ENCODE data around the gene HOMER1.

The HOMER1 gene

DNA sequence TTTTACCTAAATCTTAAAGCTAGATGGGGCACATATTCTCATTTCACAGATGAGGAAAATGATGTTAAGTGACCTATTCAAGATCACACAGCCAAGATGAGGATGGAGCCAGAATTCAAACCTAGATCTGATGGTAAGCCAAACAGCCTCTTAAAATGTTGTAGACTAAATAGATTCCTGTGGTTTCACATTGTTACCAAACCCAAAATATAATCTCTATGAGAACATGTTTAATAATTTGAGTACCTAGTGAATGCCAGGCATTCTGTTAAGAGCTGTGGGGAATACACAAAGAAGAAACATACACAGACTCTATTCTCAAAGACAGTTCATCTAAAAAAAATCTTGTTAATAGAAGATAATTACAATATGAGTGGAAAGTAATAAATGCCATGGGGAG lies 25.2 kb downstream of the HOMER1 start:
- DNase-seq (ENCODE audit: low spot score): no peak

DNA sequence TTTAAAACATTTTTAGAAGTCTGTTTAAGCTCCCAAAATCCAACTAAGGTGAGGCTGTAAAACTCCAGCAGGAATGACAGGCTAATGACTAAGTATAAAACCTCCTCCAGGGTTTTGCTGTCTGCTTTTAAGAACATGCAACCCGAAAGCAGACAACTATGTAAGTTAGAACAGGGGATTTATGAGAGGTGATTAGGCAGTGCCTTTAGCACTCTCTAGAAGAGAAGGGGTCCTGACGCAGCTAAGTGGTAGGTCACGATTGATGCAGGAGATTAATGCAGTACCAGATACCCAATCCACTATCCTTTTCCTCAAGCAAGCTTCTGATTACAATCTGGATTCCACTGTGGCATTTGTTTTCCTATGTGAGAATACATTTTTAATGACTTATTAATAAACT lies 25.9 kb downstream of the HOMER1 start:
- DNase-seq (ENCODE audit: low spot score): no peak

DNA sequence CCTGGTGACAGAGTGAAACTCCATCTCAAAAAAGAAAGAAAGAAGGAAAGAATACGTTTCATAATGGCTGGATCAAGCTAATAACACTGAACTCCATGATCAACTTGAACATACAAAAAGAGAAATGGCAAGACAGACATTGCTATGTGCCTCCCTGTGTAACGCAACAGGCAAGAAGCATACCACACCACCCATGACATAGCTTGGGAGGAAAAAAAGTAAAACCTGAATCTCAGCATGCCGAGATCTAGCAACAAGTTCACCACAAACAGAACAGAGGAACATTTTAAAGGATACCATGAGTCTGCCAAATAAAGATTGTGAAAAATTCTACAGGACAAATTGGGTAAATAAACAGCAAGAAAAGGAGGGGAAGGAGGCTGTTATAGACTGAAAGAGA lies 26.7 kb downstream of the HOMER1 start:
- no peak for DNase-seq (ENCODE audit: low spot score)

DNA sequence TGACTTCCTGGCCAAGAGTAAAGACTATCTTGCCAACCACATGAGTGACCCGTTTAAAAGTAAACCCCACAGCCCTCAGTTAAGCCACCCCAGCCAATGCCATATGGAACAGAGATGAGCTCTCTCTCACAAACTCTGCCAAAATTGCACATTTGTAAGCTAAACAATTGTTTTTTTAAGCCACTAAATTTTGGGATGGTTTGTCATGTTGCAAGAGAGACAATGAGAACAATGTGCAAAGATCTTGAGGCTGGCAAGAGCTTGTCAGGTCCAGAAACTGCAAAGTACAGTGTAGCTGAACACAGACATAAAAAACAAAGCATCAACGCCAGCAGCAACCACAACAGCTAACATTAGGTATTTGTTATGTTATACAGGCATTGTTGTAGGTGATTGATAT lies 27.8 kb downstream of the HOMER1 start:
- no peak for DNase-seq (ENCODE audit: low spot score)

DNA sequence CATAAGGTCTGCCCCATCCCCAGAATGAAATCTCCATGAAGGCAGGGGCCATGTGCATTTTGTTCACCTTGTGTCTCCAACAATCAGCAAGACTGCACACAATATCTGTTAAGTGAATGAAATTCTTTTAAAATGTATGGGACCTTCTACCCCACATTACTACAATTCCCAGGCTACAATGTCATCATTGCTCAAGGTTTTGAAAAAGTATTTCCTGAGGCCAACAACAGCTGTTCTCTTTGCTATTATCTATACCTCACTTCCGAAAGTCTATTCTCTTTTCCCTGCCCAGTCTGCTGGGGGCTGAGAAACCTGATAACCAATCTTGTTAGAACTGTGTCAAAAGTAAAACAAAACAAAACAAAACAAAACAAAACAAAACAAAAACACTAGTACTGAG lies 29.2 kb downstream of the HOMER1 start:
- no peak for DNase-seq (ENCODE audit: low spot score)

DNA sequence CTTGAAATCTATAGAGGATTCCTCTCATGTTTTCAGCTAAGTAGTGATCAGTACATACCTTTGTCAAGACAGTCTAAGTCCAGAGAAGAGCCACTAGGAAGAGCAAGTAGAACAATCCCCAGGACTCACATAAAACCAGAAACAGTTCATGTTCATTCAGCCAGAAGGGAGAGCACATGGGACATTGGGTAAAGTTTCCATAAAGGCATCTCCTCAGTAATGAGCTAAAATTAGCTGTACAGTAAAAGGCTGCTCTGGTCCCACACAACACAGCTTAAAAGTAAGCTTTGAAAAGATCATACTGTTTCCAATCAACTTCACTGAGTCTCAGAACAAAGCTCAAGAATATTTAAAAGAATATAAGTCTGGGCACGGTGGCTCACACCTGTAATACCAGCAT lies 32.4 kb downstream of the HOMER1 start:
- DNase-seq (ENCODE audit: low spot score): no peak

DNA sequence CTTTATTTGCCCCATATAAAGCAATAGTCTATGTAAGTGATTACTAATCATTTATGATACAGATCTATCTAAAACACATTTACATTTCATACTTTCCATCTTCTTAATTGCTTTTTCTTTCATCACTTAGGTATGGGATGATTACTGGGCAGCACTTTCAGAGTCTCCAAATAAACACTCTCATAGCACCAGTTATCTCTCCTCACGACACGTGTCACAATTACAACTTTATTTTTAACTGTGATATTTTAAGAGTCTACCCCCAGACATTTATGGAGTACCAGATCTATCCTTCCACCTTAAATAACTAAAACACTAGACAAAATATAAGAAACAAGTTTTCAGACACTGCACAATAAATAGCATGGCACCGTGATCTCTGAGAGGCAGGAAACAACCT lies 32.9 kb downstream of the HOMER1 start:
- DNase-seq (ENCODE audit: low spot score): no peak

DNA sequence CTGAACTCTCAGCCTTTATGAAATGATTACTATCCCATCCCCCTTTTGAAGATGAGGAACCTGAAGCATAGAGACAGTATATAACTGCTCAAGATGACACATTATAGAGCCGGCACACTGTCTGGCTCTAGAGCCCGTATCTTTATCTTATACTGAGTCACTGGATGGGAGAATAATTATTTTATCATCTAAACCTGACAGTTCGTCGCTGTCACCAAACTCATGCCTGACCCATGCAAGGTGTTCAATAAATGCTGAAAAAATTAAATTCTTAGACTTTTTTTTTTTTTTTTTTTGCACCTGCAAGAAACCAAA lies 38.8 kb downstream of the HOMER1 start:
- DNase-seq (ENCODE audit: low spot score): no peak

DNA sequence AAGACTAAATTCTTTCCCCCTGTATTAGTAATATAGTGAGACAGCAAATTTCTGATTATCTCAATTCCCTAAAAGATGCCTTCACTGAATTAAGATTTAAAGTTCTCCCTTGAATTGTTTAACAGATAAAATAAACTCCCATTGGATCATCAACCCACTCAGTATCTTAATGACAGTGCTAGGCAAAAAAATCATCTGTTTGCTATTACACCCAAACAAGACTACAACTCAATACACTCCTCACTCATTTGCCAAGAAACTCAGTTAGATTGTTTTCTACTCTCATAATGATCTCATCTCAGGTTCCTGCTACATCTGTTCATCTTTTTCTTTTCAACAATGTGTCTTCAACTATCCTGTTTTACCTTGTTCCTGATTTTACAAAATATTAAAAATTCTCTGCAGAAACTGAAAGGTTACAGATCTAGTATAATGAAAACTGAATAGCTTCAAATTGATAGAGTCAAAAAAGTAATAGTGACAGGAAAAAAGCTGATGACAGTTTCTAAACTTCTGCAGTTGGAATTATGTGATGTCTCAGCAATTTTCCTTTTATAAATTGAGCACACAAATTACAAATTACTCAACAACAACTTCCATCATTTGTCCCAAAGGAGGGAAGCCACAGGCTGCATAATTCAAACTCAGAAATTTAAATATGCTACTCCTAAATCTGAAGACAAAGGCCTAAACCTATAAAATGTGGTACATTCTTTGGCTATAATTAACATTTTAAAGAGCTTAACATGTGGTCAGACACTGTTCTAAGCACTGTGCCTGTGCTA lies 39.4 kb downstream of the HOMER1 start:
- no peak for DNase-seq (ENCODE audit: low spot score)

DNA sequence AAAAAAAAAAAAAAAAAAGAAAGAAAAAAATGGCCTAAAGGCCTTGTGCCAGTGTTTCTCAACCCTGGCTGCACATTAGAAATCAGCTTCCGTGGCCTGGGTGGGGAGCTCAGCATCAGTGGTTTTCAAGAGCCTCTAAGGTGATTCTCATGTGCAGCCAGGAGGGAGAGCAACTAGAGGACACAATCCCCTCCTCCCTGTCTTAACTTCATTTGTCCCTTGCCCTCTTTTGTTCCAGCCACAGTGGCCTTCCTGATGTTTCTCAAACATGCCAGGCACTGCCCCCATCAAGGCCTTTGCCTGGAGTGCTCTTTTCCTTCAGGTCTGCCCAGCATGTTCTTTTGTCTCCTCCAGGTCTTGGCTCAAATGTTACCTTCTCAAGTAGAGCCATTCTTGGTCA lies 42.4 kb downstream of the HOMER1 start:
- DNase-seq (ENCODE audit: low spot score): no peak

DNA sequence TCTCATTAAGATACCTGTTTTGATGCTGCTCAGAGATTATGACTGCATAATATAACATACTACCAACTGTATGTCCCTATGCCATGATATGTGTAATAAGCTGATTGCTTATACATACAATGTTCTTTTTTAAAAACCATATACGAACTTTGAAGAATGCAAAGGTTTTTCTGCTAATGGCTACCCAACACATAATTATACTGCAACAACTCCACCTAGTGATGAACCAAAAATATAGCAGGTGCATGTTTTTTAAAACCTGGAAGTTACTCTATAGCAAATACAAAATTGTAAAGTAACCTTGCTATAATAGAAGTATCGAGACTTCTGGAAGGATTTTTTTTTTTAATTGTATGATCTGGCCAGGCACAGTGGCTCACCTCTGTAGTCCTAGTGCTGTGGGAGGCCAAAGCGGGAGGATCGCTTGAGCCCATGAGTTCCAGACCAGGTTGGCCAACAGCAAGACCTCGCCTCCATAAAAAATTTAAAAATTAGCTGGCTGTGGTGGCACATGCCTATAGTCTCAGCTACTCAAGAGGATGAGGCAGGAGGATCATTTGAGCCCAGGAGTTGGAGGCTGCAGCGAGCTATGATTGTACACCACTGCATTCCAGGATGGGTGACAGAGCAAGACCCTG lies 49.1 kb downstream of the HOMER1 start:
- peak; percentile 52 for DNase-seq (ENCODE audit: low spot score)

DNA sequence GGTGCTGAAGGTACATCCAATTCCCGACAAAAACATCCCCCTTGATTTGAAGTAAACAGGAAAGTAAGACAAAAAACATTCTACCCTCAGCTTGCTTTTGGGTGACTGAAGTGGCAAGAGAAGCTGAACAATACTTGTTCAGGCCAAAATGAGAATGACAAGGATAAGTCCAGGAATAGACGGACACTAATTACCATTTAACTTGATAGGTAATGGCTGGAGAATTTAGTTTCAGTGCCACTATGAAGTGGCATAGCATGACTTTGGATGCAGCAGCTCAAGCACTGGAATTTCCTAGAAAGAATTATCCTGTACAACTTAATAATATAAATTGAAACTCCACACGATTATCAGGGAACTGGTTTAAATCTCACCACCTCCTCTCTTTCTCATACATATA lies 49.7 kb downstream of the HOMER1 start:
- DNase-seq (ENCODE audit: low spot score): no peak

DNA sequence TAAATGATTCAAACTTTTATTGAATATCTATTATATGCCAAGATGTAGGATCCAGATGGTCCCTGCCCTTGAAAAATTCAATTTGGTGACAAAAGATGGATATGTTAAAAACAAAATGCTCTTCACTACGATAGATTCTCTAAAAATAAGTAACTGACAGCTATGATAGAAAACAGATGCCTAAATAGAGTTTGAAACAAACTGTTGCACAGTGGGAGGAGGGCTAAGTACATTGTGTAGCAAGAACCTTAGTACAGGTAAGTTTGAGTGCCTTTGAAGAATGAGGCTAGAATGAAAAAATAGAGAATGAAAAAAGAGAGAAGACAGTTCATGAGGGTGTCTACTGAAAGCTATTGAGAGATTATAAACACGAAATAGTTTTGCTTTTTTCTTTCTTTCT lies 54.3 kb downstream of the HOMER1 start:
- DNase-seq (ENCODE audit: low spot score): no peak

DNA sequence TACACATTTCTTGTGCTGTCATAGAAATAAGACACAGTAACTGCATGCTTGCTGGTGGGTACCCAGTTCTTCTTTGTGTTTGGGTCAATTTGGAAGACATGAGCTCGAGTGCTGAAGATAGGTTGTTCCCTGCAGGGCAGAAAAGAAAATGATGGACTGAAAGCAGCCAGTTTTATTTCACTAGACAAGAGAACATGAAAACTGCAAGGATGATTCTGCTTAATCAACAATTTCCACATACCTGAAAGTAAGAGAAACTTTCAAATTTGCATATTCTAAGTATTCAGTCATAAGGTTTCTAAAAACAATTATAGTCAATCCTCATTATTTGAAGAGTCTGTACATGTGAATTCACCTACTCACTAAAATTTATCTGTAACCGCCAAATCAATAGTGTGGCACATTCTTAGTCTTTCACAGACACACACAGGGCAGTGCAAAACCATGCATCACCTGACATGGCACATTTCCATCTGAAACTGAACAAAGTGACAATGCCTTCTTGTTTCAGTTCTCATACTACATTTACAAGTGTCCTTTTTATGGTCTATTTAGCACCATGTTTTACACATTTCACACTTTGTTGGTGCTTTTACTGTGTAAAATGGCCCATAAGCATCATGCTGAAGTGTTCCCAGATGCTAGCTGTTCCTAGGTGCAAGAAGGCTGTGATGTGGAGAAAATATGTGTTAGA lies 56.9 kb downstream of the HOMER1 start:
- no peak for DNase-seq (ENCODE audit: low spot score)

DNA sequence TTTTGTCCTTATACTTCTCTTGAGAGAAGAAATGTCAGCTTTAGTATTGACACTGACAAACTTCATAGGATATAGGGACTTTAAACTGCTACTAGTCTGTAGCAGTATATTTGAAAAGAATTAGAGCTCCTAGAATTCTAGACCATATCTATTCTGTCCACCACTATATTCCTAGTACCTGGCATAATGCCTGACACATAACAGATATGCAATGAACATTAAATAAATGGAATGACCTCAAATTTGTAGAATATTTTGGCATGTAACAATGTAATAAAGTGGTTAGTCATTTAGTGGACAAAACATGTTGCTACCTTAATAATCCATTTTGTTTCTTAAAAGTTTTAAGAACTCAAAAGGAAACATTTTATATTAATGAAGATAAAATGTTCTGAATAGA lies 57.5 kb downstream of the HOMER1 start:
- DNase-seq (ENCODE audit: low spot score): no peak

DNA sequence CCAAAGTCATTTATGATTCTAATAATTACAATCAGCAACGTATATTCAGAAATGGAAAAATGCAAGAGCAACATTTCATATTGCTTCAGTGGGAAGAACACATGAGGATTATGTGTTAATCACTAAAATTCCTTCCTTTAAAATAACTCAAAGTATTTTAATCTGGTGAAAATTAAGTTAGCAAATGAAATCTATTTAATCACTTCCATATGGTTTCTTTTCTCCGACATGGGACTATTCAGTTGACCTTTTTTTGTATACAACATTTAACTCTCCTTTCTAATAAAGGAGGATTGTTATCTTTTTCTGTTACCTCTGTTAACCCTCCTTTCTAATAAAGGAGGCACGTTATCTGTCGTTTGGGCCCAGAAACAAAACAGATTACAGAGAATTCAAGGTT lies 59.9 kb downstream of the HOMER1 start:
- no peak for DNase-seq (ENCODE audit: low spot score)

DNA sequence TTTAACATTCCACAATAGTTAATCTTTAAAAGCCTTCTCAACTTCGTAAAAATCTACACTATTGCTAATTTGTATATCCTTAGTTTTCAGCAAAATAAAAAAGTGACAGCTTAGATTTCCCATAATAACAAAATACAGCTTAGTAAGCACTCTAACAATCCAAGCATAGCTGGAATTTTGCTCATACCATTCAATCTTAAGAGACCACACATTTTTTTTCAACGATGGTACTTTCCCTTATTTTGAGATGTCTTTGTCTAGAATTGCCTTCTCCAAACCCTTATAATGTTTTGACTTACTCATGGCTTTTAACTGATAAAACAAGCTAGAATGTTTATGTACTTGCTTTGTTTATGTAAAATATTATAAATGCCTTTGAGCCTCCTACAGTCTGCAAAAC lies 65.6 kb downstream of the HOMER1 start:
- no peak for DNase-seq (ENCODE audit: low spot score)

DNA sequence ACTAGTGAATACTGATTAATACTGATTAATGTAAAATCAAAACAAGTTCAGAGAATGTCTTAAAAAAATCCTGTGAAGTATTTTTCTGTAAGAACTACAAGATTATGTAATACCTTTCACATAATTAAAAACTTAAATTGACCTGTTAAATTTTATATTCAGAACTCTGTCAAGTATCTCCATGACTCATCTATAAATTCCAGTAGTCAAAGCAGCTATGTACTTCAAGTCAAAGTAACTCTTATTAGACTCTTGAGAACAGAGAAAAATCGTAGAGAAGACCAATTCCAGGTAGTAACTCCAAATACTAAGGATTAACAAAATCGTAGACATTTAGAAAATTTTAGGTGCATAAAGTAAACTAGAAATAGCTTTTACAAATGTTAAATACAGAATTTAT lies 77.1 kb downstream of the HOMER1 start:
- DNase-seq (ENCODE audit: low spot score): no peak

DNA sequence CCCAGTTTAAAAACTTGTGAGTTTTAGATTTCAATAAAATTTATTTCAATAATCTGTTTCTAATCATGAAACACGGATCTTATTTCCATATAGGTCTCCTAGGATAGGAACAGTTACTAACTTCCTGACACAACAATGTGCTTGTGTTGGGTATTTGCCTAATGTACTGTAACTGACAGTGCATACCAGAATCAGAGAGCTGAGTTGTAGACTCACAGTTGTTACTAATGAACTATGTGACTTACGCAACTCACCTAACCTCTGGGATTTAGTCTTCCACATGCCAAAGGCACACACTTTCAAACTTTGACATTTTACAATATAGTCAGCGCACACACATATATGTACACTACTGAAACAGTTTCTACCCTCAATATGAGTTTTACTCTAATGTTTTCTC lies 77.7 kb downstream of the HOMER1 start:
- no peak for DNase-seq (ENCODE audit: low spot score)

DNA sequence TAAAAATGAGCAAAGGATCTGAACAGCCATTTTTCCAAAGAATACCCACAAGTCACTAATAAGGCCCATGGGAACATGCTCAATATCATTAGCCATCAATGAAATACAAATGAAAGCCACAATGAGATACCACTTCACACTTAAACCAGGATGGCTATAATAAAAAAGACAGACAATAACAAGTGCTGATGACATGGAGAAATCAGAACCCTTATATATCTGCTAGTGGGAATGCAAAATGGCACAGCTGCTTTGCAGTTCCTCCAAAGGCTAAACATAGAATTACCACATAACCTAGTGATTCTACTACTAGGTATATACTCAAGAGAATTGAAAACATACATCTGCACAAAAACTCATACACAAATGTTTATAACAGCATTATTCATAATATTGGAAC lies 83.7 kb downstream of the HOMER1 start:
- DNase-seq (ENCODE audit: low spot score): no peak

DNA sequence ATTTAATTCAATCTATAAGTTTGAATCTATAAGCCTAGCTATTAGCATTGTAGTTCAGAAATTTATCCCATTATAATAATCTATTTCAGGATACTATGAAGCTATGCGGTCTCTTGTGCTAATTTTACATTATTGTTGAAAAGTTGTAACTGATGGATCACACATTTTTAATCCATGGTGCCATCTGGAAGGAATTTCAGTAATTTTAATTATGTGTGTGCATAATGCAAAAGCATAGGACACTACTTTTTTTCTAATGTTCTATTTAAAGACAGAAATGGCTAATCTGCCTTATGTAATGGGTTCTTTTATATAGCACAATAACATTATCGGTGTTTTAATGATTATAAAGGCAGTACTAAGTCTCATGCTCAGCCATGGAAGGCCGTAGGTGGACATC lies 90.6 kb downstream of the HOMER1 start:
- DNase-seq (ENCODE audit: low spot score): no peak

DNA sequence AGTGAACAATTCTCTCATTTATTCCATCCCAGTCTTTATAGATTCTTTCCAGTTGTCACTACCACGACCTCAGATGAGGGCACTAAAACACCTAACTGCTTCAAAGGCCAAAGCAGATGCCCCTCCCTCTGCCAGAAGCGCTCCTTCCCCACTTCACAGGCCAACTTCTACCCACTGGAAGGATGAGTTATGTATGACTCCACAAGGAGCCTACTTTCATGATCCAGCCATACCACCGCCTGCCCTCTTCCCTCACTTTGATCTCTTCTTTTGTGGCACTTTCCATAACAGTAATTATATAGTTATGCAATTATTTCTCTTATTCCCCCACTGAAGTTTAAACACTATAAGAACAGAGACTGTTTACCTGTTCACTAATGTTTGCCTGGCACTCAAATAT lies 93.7 kb downstream of the HOMER1 start:
- DNase-seq (ENCODE audit: low spot score): peak; percentile 89

DNA sequence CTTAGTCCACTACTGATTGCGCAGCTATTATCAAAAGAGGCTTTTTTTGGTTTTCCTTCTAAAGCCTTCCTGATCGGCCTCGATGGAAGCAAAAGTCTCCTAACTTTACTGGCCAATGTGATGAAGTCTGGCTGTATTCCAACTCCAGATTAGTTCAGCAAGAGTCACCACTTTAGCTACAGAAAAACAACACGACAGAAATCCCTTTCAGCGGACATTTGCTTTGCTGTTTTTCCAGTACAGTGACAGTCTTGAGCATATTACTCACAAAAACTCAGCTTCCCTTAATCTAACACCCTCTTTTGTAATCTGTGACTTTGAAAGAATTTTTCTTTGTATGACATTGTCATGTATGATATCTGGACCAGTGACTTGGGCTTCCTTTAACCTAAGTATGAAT lies 95.7 kb downstream of the HOMER1 start:
- DNase-seq (ENCODE audit: low spot score): no peak

DNA sequence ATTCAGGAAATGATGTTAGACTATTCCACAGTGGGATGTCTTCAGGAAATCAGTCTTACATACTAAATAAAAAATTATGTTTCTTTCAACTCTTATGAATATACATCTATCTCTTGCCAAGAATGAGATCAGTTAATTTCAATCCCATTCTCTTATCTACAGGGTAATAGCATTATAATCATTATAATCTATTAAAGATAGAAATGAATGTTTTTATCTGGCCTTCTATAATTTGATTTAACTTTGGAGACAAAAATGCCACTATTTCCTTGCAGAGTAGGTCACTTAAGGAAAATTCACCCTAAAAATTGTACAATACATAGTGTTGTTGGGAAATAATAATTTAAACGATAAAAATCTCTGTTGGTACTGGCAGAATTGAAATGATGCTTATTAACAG lies 96.4 kb downstream of the HOMER1 start:
- DNase-seq (ENCODE audit: low spot score): no peak
